Sigmoid colon (tissue), 4 donors: ENCODE data around the gene GOLGA3.

ENCODE experiments used
- EP300 ChIP-seq, 4 donors: sonication (generic); formaldehyde crosslinking; IDR thresholded peaks; one replicate each; pipeline ENCODE4 v1.6.1; 2017; ENCODE audit warnings: antibody characterized with exemption in 4 of 4
- POLR2A ChIP-seq, 2 donors: fragments of 450-650 bp; IDR thresholded peaks; one replicate each; pipeline ENCODE4 v1.6.1; 2016; ENCODE audit warnings: antibody characterized with exemption in 2 of 2, mild to moderate bottlenecking in 2 of 2, moderate library complexity in 2 of 2
- POLR2AphosphoS5 ChIP-seq, 4 donors: sonication (generic); formaldehyde crosslinking; IDR thresholded peaks; one replicate each; pipeline ENCODE4 v1.6.1; 2017; ENCODE audit warnings: antibody characterized with exemption in 4 of 4
- TF ChIP-seq, protein P1 (sequence below), 4 experiments: fragments of 450-650 bp in 3 of 4; fragments of 200-600 bp in 1 of 4; IDR thresholded peaks; one replicate each; pipeline ENCODE4 v1.5.1; 2016 to 2019; ENCODE audit warnings: antibody characterized with exemption in 4 of 4, mild to moderate bottlenecking in 3 of 4, moderate library complexity in 2 of 4

DNA sequence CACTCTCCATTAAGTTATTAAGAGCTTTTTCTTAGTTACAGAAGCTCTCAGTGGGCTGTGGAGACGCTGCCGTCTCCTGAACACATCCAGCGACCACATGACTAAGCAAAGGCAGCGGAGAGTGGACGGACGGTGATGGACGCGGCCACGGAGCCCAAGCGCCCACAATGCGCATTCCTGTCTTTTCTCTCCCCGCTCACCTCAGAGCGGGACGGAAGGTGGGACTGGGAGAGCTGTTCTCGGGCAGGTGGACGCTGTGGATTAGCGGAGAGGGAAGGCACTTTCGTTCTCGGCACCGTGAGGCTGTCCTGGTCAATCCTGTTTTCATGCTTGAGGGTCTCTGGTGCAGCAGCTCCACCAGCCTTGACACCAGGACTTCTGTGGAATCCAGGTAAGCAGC is 64.4 kb downstream of the GOLGA3 start:
- TF ChIP-seq, protein P1, sequence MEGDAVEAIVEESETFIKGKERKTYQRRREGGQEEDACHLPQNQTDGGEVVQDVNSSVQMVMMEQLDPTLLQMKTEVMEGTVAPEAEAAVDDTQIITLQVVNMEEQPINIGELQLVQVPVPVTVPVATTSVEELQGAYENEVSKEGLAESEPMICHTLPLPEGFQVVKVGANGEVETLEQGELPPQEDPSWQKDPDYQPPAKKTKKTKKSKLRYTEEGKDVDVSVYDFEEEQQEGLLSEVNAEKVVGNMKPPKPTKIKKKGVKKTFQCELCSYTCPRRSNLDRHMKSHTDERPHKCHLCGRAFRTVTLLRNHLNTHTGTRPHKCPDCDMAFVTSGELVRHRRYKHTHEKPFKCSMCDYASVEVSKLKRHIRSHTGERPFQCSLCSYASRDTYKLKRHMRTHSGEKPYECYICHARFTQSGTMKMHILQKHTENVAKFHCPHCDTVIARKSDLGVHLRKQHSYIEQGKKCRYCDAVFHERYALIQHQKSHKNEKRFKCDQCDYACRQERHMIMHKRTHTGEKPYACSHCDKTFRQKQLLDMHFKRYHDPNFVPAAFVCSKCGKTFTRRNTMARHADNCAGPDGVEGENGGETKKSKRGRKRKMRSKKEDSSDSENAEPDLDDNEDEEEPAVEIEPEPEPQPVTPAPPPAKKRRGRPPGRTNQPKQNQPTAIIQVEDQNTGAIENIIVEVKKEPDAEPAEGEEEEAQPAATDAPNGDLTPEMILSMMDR (IDR thresholded peaks at IDR 0.05), result no peak
- no peak for TF ChIP-seq POLR2A (IDR thresholded peaks at IDR 0.05)
- no peak for TF ChIP-seq POLR2AphosphoS5 (IDR thresholded peaks at IDR 0.05)
- TF ChIP-seq EP300 (IDR thresholded peaks at IDR 0.05), result no peak
